H9 (cell line): Measurements from ENCODE around the gene MCRIP2. TPM values are rescaled to one million over a fixed set of nuclear protein-coding genes. Genes with fewer than 3 reads are reported as not detected.
A peak's percentile ranks its signal among the peaks of the same experiment; 100 is the strongest.
"Not testable (repeated sequence)": the region's sequence is repeated elsewhere in the genome, so short reads cannot be mapped to it uniquely, and the experiment has no call there.

Experiments
- DNase-seq: peaks from one replicate; pipeline ENCODE4 v3.0.0-alpha.2; 2017
- H2AFZ ChIP-seq: one replicate; pipeline ENCODE4 v1.6.1; 2013; ENCODE audit warnings: mild to moderate bottlenecking, low read length, control low read depth, moderate library complexity
- H2AK5ac ChIP-seq: 2 replicates; pipeline ENCODE4 v1.6.1; 2013; ENCODE audit warnings: low read length, control low read depth, mixed read lengths; ENCODE audit not compliant: insufficient read length
- H2BK120ac ChIP-seq: one replicate; pipeline ENCODE4 v1.6.1; 2013; ENCODE audit warnings: low read depth, mild to moderate bottlenecking, low read length, control low read depth, inconsistent platforms; ENCODE audit not compliant: poor library complexity, severe bottlenecking
- H2BK12ac ChIP-seq: 2 replicates; pipeline ENCODE4 v1.6.1; 2013; ENCODE audit warnings: low read length, control low read depth, mixed read lengths, low read depth; ENCODE audit not compliant: insufficient read length
- H2BK15ac ChIP-seq: 2 replicates; pipeline ENCODE4 v1.6.1; 2013; ENCODE audit warnings: low read depth, low read length, control low read depth
- H2BK20ac ChIP-seq: one replicate; pipeline ENCODE4 v1.6.1; 2013; ENCODE audit warnings: low read depth, mild to moderate bottlenecking, low read length, control low read depth, inconsistent platforms; ENCODE audit not compliant: poor library complexity, severe bottlenecking
- H2BK5ac ChIP-seq: 2 replicates; pipeline ENCODE4 v1.6.1; 2013; ENCODE audit warnings: low read length, control low read depth, mixed read lengths; ENCODE audit not compliant: insufficient read length
- H3K14ac ChIP-seq: 2 replicates; pipeline ENCODE4 v1.6.1; 2013; ENCODE audit warnings: low read length, control low read depth; ENCODE audit not compliant: insufficient read depth
- H3K18ac ChIP-seq: 2 replicates; pipeline ENCODE4 v1.6.1; 2013; ENCODE audit warnings: low read depth, mild to moderate bottlenecking, mixed read lengths, low read length, control low read depth; ENCODE audit not compliant: insufficient read length
- H3K23ac ChIP-seq: 2 replicates; pipeline ENCODE4 v1.6.1; 2013; ENCODE audit warnings: low read length, control low read depth, mixed read lengths, low read depth; ENCODE audit not compliant: insufficient read length
- H3K23me2 ChIP-seq: 2 replicates; pipeline ENCODE4 v1.6.1; 2013; ENCODE audit warnings: low read depth, mild to moderate bottlenecking, mixed read lengths, low read length, control low read depth; ENCODE audit not compliant: insufficient read length, poor library complexity, severe bottlenecking
- H3K27ac ChIP-seq: 2 replicates; pipeline ENCODE4 v1.5.1; 2013; ENCODE audit warnings: low read length, control low read depth, mixed read lengths, low read depth; ENCODE audit not compliant: insufficient read length
- H3K27me3 ChIP-seq: 2 replicates; pipeline ENCODE4 v1.6.1; 2013; ENCODE audit warnings: low read length, control low read depth, inconsistent platforms; ENCODE audit not compliant: insufficient read depth
- H3K4ac ChIP-seq: 2 replicates; pipeline ENCODE4 v1.6.1; 2013; ENCODE audit warnings: low read depth, mild to moderate bottlenecking, control low read depth, inconsistent platforms, low read length, moderate library complexity
- H3K4me1 ChIP-seq: 2 replicates; pipeline ENCODE4 v1.6.1; 2013; ENCODE audit warnings: low read length, control low read depth, inconsistent platforms; ENCODE audit not compliant: insufficient read depth
- H3K4me2 ChIP-seq: 2 replicates; pipeline ENCODE4 v1.6.1; 2013; ENCODE audit warnings: low read length, control low read depth, mixed read lengths; ENCODE audit not compliant: insufficient read length, insufficient read depth
- H3K56ac ChIP-seq: 2 replicates; pipeline ENCODE4 v1.6.1; 2013; ENCODE audit warnings: low read depth, mild to moderate bottlenecking, mixed read lengths, low read length, control low read depth; ENCODE audit not compliant: insufficient read length
- H3K79me1 ChIP-seq: 2 replicates; pipeline ENCODE4 v1.6.1; 2013; ENCODE audit warnings: low read depth, mild to moderate bottlenecking, moderate library complexity, low read length, control low read depth, inconsistent platforms; ENCODE audit not compliant: insufficient read depth, poor library complexity, severe bottlenecking
- H3K79me2 ChIP-seq: 2 replicates; pipeline ENCODE4 v1.6.1; 2013; ENCODE audit warnings: low read length, control low read depth, inconsistent platforms; ENCODE audit not compliant: insufficient read depth
- H3K9ac ChIP-seq: 2 replicates; pipeline ENCODE4 v1.6.1; 2013; ENCODE audit warnings: low read length, control low read depth, mixed read lengths; ENCODE audit not compliant: insufficient read length; ENCODE audit errors: extremely low read depth
- H3K9me3 ChIP-seq: one replicate; pipeline ENCODE4 v1.6.1; 2013; ENCODE audit warnings: low read depth, low read length, inconsistent platforms; ENCODE audit not compliant: control insufficient read depth
- H3T11ph ChIP-seq: one replicate; pipeline ENCODE4 v1.6.1; 2013; ENCODE audit warnings: mild to moderate bottlenecking, low read length, control low read depth, inconsistent platforms
- H4K20me1 ChIP-seq: one replicate; pipeline ENCODE4 v1.6.1; 2013; ENCODE audit not compliant: control insufficient read depth, insufficient read length, insufficient read depth
- H4K5ac ChIP-seq: 2 replicates; pipeline ENCODE4 v1.6.1; 2013; ENCODE audit warnings: low read depth, mild to moderate bottlenecking, mixed read lengths, low read length, control low read depth; ENCODE audit not compliant: insufficient read length
- H4K8ac ChIP-seq: replicated peaks from 2 replicates; pipeline ENCODE4 v1.6.1; 2013; ENCODE audit warnings: low read length, control low read depth, mixed read lengths, low read depth; ENCODE audit not compliant: insufficient read length
- H4K91ac ChIP-seq: 2 replicates; pipeline ENCODE4 v1.6.1; 2013; ENCODE audit warnings: low read depth, mild to moderate bottlenecking, moderate library complexity, mixed read lengths, low read length, control low read depth; ENCODE audit not compliant: insufficient read length
- H3K27ac Mint-ChIP-seq, 3 experiments: 2 replicates in 2 of 3; 3 replicates in 1 of 3; pipeline ENCODE4 v1.8.0; 2020 to 2021; ENCODE audit warnings: mixed read lengths in 3 of 3, mild to moderate bottlenecking in 1 of 3, moderate library complexity in 1 of 3
- H3K27me3 Mint-ChIP-seq: 2 replicates; pipeline ENCODE4 v1.8.0; 2021; ENCODE audit warnings: low read depth, mild to moderate bottlenecking, moderate library complexity, mixed read lengths
- H3K36me3 Mint-ChIP-seq, 3 experiments: 2 replicates in 2 of 3; 3 replicates in 1 of 3; pipeline ENCODE4 v1.8.0; 2020 to 2021; ENCODE audit warnings: low read depth in 3 of 3, mixed read lengths in 3 of 3; ENCODE audit not compliant: insufficient read depth in 1 of 3
- H3K4me1 Mint-ChIP-seq, 2 experiments: 2 replicates each; pipeline ENCODE4 v1.8.0; 2020; ENCODE audit warnings: mixed read lengths in 2 of 2
- H3K4me3 Mint-ChIP-seq, 2 experiments: 2 replicates in 1 of 2; 3 replicates in 1 of 2; pipeline ENCODE4 v1.8.0; 2020 to 2021; ENCODE audit warnings: mild to moderate bottlenecking in 2 of 2, mixed read lengths in 2 of 2, moderate library complexity in 1 of 2
- H3K9me3 Mint-ChIP-seq, 2 experiments: 2 replicates in 1 of 2; 3 replicates in 1 of 2; pipeline ENCODE4 v1.8.0; 2020; ENCODE audit warnings: mild to moderate bottlenecking in 2 of 2, mixed read lengths in 2 of 2, moderate library complexity in 1 of 2
- WGBS: extraction: QIAGEN DNeasy Blood & Tissue Kit; methylation state at CpG from one replicate; pipeline ENCODE4 v1.1.7; 2013; ENCODE audit warnings: missing lambda C conversion rate, low lambda C conversion rate, mixed read lengths; ENCODE audit not compliant: insufficient read length; ENCODE audit errors: extremely low coverage; 5-methylcytosine and 5-hydroxymethylcytosine counted together
- total RNA-seq: library from RNA; stranded (reverse); gene quantifications from 2 replicates; pipeline ENCODE4 v1.2.1, GENCODE V29; 2021
- TF ChIP-seq, protein P1 (sequence below): fragments of 200-600 bp; sonication (generic); conservative IDR thresholded peaks from 3 replicates; pipeline ENCODE4 v1.8.0; 2021; ENCODE audit warnings: antibody characterized with exemption, mild to moderate bottlenecking

Gene MCRIP2
- total RNA-seq, 1 experiment from 2014 or later: 52.5 TPM

DNA sequence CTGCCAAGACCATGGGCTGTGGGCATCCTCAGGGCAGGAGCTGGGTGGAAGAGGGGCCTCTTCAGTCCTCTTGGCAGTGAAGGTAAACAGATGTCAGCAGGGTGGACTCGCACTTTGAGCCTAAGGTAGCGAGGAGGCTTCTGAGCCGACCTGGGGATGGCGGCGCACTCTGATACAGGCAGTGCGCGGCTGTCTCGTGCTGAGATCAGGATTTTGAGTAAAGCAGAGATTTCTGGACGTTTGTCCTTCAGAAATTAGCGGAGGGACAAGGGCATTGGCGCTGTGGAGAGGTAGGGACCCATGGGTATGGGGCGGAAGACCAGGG is 44.9 kb upstream of the MCRIP2 start:
- DNase-seq: no peak
- no peak overlapping the region for H3K4me2 ChIP-seq
- no peaks in the 10 kb centered on the region for H3K23me2 ChIP-seq
- Mint-ChIP-seq H3K27ac (no peak overlapping the region; a peak in 3 of 7 replicates), H3K27me3 (peaks cover 16% of the 10 kb centered on the region), H3K36me3 (peaks cover 9 to 28% (median 28%) of the 10 kb centered on the region in 3 experiments; a peak in 6 of 7 replicates), H3K9me3 (no peaks in the 10 kb centered on the region; a peak in 1 of 5 replicates), H3K4me1 (peaks cover 2 to 3% of the 10 kb centered on the region in 2 experiments; a peak in 1 of 4 replicates), H3K4me3 (peak overlapping the region in 1 of 2 experiments; percentile 17; a peak in 2 of 5 replicates)
- no peak overlapping the region for H3K18ac ChIP-seq
- H3K27me3 ChIP-seq: no peaks in the 10 kb centered on the region; the same call in 1 of the 2 replicates
- no peak overlapping the region for H2BK120ac ChIP-seq
- H2BK15ac ChIP-seq: no peak overlapping the region
- no peaks in the 10 kb centered on the region; the same call in 1 of the 2 replicates for H3K79me2 ChIP-seq
- H3K27ac ChIP-seq: no peak overlapping the region
- no peak overlapping the region for H2AFZ ChIP-seq
- no peak overlapping the region for H4K91ac ChIP-seq
- peaks cover 3% of the 10 kb centered on the region for H3K79me1 ChIP-seq
- no peak overlapping the region for H2BK12ac ChIP-seq
- no peaks in the 10 kb centered on the region for H3K4me1 ChIP-seq
- no peak overlapping the region for H3K9ac ChIP-seq
- H3K23ac ChIP-seq: no peak overlapping the region
- no peak overlapping the region for H2AK5ac ChIP-seq
- no peak overlapping the region for H3T11ph ChIP-seq
- H2BK5ac ChIP-seq: no peak overlapping the region
- H3K14ac ChIP-seq: no peak overlapping the region
- H4K20me1 ChIP-seq: no peaks in the 10 kb centered on the region
- no peak overlapping the region for H2BK20ac ChIP-seq
- no peak overlapping the region for H3K56ac ChIP-seq
- H3K9me3 ChIP-seq: no peaks in the 10 kb centered on the region
- H3K4ac ChIP-seq: no peak overlapping the region
- no peak overlapping the region for H4K5ac ChIP-seq
- no peak overlapping the region for H4K8ac ChIP-seq
- no CpG with 5 or more reads among the region's 12 CpGs for WGBS
- TF ChIP-seq, protein P1, sequence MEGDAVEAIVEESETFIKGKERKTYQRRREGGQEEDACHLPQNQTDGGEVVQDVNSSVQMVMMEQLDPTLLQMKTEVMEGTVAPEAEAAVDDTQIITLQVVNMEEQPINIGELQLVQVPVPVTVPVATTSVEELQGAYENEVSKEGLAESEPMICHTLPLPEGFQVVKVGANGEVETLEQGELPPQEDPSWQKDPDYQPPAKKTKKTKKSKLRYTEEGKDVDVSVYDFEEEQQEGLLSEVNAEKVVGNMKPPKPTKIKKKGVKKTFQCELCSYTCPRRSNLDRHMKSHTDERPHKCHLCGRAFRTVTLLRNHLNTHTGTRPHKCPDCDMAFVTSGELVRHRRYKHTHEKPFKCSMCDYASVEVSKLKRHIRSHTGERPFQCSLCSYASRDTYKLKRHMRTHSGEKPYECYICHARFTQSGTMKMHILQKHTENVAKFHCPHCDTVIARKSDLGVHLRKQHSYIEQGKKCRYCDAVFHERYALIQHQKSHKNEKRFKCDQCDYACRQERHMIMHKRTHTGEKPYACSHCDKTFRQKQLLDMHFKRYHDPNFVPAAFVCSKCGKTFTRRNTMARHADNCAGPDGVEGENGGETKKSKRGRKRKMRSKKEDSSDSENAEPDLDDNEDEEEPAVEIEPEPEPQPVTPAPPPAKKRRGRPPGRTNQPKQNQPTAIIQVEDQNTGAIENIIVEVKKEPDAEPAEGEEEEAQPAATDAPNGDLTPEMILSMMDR: no peak

DNA sequence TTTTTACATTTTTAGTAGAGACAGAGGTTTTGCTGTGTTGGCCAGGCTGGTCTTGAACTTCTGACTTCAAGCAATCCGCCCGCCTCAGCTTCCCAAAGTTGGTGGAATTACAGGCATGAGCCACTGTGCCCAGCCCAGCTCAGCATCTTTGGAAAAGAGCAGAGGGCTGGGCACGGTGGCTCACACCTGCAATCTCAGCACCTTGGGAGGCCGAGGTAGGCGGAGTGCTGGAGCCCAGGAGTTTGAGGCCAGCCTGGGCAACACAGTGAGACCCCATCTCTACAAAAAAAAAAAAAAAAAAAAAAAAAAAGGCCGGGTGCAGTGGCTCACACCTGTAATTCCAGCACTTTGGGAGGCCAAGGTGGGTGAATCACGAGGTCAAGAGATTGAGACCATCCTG is 44.0 kb upstream of the MCRIP2 start:
- not testable (repeated sequence) for H4K91ac ChIP-seq, H3K4me1 ChIP-seq, H2BK5ac ChIP-seq, H3K4ac ChIP-seq, H3K4me3 Mint-ChIP-seq, H3K23ac ChIP-seq, H3K79me2 ChIP-seq, H3K56ac ChIP-seq, H3K4me1 Mint-ChIP-seq, H3K9ac ChIP-seq, H3K23me2 ChIP-seq, H3K27ac ChIP-seq, H3K27me3 Mint-ChIP-seq, H2BK15ac ChIP-seq, H3K14ac ChIP-seq, DNase-seq, H4K8ac ChIP-seq, H2AFZ ChIP-seq, H2BK20ac ChIP-seq, H3K27me3 ChIP-seq, H4K20me1 ChIP-seq, H3T11ph ChIP-seq, H2AK5ac ChIP-seq, H3K79me1 ChIP-seq, H4K5ac ChIP-seq, H3K18ac ChIP-seq, H3K9me3 ChIP-seq, H2BK120ac ChIP-seq, H3K9me3 Mint-ChIP-seq, H3K4me2 ChIP-seq, H3K27ac Mint-ChIP-seq, H2BK12ac ChIP-seq
- no CpG with 5 or more reads among the region's 7 CpGs for WGBS
- peaks cover 9 to 28% (median 28%) of the 10 kb centered on the region in 3 experiments; a peak in 6 of 7 replicates for H3K36me3 Mint-ChIP-seq
